Upper lobe of left lung (tissue), 6 donors: Measurements from ENCODE around the gene ARVCF. TPM values are rescaled to one million over a fixed set of nuclear protein-coding genes. Genes with fewer than 3 reads are reported as not detected.
A peak's percentile ranks its signal among the peaks of the same experiment; 100 is the strongest.
"Not testable (repeated sequence)": the region's sequence is repeated elsewhere in the genome, so short reads cannot be mapped to it uniquely, and the experiment has no call there.

Source experiments
- ATAC-seq, 2 donors: fragments of 200-7000 bp; cut with Tn5 transposase; one replicate each; pipeline ENCODE4 v1.9.1; 2022; ENCODE audit warnings: mild to moderate bottlenecking in 2 of 2, moderate library complexity in 2 of 2; ENCODE audit not compliant: low FRiP score in 2 of 2
- DNase-seq, 2 donors: peaks; one replicate each; pipeline ENCODE4 v3.0.0-alpha.2; 2019 to 2020
- H3K27ac ChIP-seq, 4 donors: fragments of 200-600 bp; sonication (generic); one replicate each; pipeline ENCODE4 v1.5.1; 2016 to 2019
- H3K27me3 ChIP-seq, 4 donors: fragments of 200-600 bp; sonication (generic); one replicate each; pipeline ENCODE4 v1.5.1; 2017 to 2019
- H3K36me3 ChIP-seq, 4 donors: fragments of 200-600 bp; sonication (generic); one replicate each; pipeline ENCODE4 v1.5.1; 2016 to 2019
- H3K4me1 ChIP-seq, 4 donors: fragments of 200-600 bp; sonication (generic); one replicate each; pipeline ENCODE4 v1.5.1; 2018 to 2019
- H3K4me3 ChIP-seq, 4 donors: fragments of 200-600 bp; sonication (generic); one replicate each; pipeline ENCODE4 v1.5.1; 2017 to 2019; ENCODE audit warnings: mild to moderate bottlenecking in 2 of 4, moderate library complexity in 1 of 4
- H3K9me3 ChIP-seq, 4 donors: fragments of 200-600 bp; sonication (generic); one replicate each; pipeline ENCODE4 v1.5.1; 2018 to 2019
- EP300 ChIP-seq, 4 donors: sonication (generic); formaldehyde crosslinking; IDR thresholded peaks; one replicate each; pipeline ENCODE4 v1.5.1; 2017; ENCODE audit warnings: antibody characterized with exemption in 4 of 4, control low read depth in 2 of 4
- POLR2A ChIP-seq, 4 donors: fragments of 450-650 bp; IDR thresholded peaks; one replicate each; pipeline ENCODE4 v1.5.1; 2016 to 2017; ENCODE audit warnings: antibody characterized with exemption in 4 of 4, mild to moderate bottlenecking in 2 of 4
- POLR2AphosphoS5 ChIP-seq, 2 donors: sonication (generic); formaldehyde crosslinking; IDR thresholded peaks; one replicate each; pipeline ENCODE4 v1.5.1; 2017; ENCODE audit warnings: antibody characterized with exemption in 2 of 2
- WGBS, 2 donors: methylation state at CpG; one replicate each; pipeline ENCODE4 v1.1.5; 2017 to 2018; 5-methylcytosine and 5-hydroxymethylcytosine counted together
- total RNA-seq, 6 donors: library from RNA; depleted of rRNA in 4 of 6; stranded (reverse); fragments of >200 nt in 4 of 6; gene quantifications; one replicate each; pipeline versions ENCODE4 v1.1.0 to v1.2.1, GENCODE V29; 2016 to 2021
- TF ChIP-seq, protein P1 (sequence below), 6 experiments: fragments of 450-650 bp in 4 of 6; fragments of 200-600 bp in 2 of 6; sonication (generic) in 2 of 6; IDR thresholded peaks; one replicate each; pipeline ENCODE4 v1.5.1; 2016 to 2019; ENCODE audit warnings: antibody characterized with exemption in 6 of 6
- donor health status: DM: no; HTN: no; CAD: no; lungs with moderate emphysema.
- donor health status: DM: no; HTN: yes; CAD: no; lungs with severe emphysema.

Gene ARVCF
- total RNA-seq, 6 donors from 2014 or later = 18.5 to 54.5 (median 22.8) TPM

DNA sequence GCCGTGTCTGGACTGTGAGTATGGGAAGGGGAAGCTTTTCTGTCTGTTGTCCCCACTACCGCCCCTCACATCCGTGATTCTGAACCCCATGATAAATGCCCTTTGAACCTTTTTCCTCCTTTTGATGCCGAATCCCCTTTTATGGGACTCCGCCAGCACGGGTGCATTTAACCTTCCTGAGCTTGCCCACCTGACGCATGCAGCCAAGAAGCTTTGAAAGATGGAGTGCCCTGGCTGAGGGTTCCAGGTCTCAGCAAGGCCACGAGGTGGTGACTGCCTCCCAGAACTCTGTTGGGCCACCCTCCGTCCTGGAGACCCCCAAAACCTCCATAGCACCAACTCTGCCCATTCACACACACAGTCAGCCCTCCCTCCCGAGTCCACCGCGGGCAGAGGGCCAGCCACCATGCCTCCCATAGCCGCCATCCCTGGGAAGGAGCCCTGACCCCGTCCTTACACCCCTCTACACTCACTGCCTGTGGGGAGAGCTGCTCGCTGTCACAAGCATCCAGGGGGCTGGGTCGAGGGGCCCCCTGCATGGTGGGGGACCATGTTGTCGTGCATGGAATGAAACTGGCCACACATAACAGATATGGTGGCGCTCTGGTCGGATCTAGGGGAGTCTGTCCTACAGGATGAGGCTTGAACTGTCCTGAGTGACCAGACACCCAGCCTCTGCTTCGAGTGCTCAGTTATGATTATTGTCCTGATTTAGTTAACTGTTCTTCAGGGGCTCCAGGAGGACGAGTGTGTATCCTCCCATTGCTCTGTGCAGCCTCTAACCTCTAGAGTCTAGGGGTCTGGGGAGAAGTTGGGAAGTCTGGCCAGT is 75.9 kb downstream of the ARVCF start:
- Histone ChIP-seq H3K4me1 (peaks cover 28 to 63% (median 47%) of the 10 kb centered on the region in 4 donors), H3K27ac (peak overlapping the region; percentile 92 to 98 (median 96)), H3K27me3 (no peaks in the 10 kb centered on the region), H3K36me3 (no peaks in the 10 kb centered on the region), H3K4me3 (peak overlapping the region; percentile 58 to 89 (median 74)), H3K9me3 (no peaks in the 10 kb centered on the region)
- DNase-seq (peak in 1 of 2 donors; percentile 77), ATAC-seq (peak in 1 of 2 donors; percentile 24)
- TF ChIP-seq, protein P1, sequence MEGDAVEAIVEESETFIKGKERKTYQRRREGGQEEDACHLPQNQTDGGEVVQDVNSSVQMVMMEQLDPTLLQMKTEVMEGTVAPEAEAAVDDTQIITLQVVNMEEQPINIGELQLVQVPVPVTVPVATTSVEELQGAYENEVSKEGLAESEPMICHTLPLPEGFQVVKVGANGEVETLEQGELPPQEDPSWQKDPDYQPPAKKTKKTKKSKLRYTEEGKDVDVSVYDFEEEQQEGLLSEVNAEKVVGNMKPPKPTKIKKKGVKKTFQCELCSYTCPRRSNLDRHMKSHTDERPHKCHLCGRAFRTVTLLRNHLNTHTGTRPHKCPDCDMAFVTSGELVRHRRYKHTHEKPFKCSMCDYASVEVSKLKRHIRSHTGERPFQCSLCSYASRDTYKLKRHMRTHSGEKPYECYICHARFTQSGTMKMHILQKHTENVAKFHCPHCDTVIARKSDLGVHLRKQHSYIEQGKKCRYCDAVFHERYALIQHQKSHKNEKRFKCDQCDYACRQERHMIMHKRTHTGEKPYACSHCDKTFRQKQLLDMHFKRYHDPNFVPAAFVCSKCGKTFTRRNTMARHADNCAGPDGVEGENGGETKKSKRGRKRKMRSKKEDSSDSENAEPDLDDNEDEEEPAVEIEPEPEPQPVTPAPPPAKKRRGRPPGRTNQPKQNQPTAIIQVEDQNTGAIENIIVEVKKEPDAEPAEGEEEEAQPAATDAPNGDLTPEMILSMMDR (IDR thresholded peaks at IDR 0.05) = no peak
- no peak for TF ChIP-seq EP300 (IDR thresholded peaks at IDR 0.05)
- no peak for TF ChIP-seq POLR2A (IDR thresholded peaks at IDR 0.05)
- TF ChIP-seq POLR2AphosphoS5 (IDR thresholded peaks at IDR 0.05) = no peak
- 74 to 75% methylated on average over 18 to 21 of the region's 21 CpGs for WGBS, 2 donors

DNA sequence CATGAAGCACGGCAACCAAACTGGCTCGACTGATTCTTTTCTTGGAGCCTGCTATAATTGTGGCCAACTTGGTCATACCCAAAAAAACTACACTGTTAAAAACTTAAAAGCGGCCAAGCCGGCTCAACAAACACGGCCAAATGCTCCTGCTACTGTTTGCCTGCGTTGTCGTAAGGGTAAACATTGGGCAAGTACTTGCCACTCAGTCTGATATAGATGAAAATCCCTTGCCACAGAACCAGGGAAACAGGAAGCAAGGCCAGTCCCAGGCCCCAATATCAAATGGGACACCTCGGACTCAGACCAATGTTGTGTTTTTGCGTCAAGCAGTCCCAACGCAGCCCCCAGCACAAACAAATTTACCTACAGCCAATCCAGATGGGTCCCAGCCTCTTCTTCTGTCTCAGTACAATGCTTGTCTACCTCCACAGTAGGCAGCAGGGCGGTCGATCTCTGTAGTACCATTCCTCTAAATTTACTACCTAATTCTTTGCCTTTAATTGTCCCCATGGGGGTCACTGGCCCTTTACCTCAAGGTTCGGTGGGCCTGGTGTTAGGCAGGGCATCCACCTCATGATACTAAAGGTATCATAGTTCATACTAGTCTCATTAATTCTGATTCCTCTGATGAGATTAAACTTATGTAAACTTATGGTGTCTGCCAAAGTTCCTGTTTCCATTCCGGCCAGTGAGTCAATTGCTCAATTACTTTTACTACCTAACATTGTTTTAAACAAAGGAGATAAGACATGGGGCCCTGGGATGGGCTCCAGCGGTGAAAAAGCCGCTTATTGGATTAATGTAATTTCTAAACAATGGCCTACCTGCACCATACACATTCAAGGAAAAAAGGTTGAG is 78.8 kb downstream of the ARVCF start:
- 59 to 64% methylated on average over 16 of the region's 16 CpGs for WGBS, 2 donors
- peak overlapping the region; percentile 69 to 79 (median 76) for H3K27ac ChIP-seq
- no peaks in the 10 kb centered on the region for H3K36me3 ChIP-seq
- DNase-seq = peak in 1 of 2 donors; percentile 70
- TF ChIP-seq EP300 (IDR thresholded peaks at IDR 0.05) (no peak), POLR2A (IDR thresholded peaks at IDR 0.05) (peak in 1 of 4 donors; percentile 32)
- ATAC-seq = no peak
- no peaks in the 10 kb centered on the region for H3K9me3 ChIP-seq
- H3K4me3 ChIP-seq = peak overlapping the region in 1 of 4 donors; percentile 3
- no peaks in the 10 kb centered on the region for H3K27me3 ChIP-seq
- H3K4me1 ChIP-seq = peaks cover 17 to 59% (median 39%) of the 10 kb centered on the region in 4 donors

DNA sequence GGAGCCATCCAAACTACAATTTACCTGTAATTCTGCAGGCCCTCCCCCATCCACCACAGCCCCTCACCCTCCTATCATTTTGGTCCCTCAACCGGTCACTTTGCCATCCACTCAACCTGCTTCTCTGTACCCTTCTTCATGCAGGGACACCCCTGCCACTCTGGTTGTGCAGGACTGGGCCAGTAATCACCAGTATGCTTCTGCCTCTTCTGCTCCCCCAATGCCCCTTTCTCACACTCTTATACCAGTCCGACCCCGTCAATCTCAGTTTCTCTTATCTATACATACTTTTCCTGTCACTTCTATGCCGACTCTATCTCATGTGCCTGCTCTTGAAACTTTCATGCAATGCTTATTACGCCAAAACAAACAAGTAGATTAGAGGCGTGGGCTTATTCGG is 80.1 kb downstream of the ARVCF start:
- no peak for DNase-seq
- H3K27me3 ChIP-seq = no peaks in the 10 kb centered on the region
- H3K4me1 ChIP-seq = peaks cover 13 to 58% (median 33%) of the 10 kb centered on the region in 4 donors
- 74 to 87% methylated on average over 7 of the region's 7 CpGs for WGBS, 2 donors
- no peaks in the 10 kb centered on the region for H3K36me3 ChIP-seq
- no peaks in the 10 kb centered on the region for H3K9me3 ChIP-seq
- no peak overlapping the region for H3K4me3 ChIP-seq
- ATAC-seq = no peak
- peak overlapping the region in 1 of 4 donors; percentile 18 for H3K27ac ChIP-seq
- TF ChIP-seq POLR2AphosphoS5 (IDR thresholded peaks at IDR 0.05) (no peak), POLR2A (IDR thresholded peaks at IDR 0.05) (no peak), EP300 (IDR thresholded peaks at IDR 0.05) (no peak)
- TF ChIP-seq, protein P1 (IDR thresholded peaks at IDR 0.05) = no peak

DNA sequence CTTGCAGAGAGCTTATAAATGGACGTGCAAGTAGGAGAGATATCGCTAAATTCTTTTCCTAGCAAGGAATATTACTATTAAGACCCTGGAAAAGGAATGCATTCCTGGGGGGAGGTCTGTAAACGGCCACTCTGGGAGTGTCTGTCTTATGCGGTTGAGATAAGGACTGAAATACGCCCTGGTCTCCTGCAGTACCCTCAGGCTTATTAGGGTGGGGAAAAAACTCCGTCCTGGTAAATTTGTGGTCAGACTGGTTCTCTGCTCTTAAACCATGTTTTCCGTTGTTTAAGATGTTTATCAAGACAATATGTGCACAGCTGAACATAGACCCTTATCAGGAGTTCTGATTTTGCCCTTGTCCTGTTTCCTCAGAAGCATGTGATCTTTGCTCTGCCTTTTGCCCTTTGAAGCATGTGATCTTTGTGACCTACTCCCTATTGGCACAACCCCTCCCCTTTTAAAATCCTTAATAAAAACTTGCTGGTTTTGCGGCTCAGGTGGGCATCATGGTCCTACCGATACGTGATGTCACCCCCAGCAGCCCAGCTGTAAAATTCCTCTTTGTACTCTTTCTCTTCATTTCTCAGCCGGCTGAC is 81.4 kb downstream of the ARVCF start:
- not testable (repeated sequence) for H3K9me3 ChIP-seq, H3K36me3 ChIP-seq, ATAC-seq, H3K4me3 ChIP-seq, H3K27me3 ChIP-seq, DNase-seq, H3K27ac ChIP-seq
- 79 to 82% methylated on average over 11 of the region's 11 CpGs for WGBS, 2 donors
- peaks cover 4 to 48% (median 25%) of the 10 kb centered on the region in 4 donors for H3K4me1 ChIP-seq

DNA sequence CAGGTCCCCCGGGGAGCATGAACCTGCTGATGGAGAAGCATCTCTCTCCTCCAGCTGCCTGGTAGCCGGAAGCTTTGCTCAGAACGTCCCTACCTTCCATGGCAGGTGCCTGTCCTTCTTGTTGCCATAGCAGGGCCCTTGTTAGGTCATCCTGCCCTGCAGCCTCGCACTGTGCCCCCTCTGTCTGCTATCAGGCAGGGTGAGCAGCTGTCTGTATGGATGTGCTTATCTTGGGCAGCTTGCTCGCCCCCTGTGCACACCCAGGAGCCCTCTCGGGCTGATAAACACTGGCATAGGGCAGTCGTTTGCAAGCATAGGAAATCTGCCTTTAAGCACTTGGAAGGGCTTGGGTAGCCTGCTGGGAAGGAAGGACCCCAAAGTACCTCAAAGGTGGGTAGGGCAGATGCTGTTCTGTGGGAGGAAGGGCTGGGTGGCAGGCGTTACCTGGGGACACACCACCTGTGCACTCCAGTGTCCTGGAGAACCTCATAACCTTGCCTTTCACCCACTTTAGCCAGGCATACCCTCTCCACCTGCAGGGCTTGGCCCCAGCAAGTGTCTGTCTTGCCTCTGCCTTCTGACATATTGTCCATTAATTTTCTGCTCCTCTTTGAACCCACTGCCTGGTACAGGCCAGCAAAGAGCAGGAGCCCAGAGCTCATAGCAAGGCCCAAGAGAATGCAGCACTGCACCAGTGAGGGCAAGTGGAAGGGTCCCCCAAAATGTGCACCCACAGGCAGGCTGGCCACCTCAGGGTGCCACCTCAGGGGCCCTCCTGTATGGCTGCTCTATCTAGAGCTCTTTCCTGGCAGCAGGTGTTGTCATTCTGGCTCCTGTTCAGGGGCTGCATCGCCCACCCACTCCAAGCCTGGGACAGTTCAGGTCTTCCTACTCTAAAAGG is 83.0 kb downstream of the ARVCF start:
- no peak for DNase-seq
- Histone ChIP-seq H3K27me3 (no peaks in the 10 kb centered on the region), H3K36me3 (peaks cover 0 to 5% (median 0%) of the 10 kb centered on the region in 4 donors), H3K9me3 (no peaks in the 10 kb centered on the region), H3K27ac (peak overlapping the region in 1 of 4 donors; percentile 35), H3K4me3 (no peak overlapping the region), H3K4me1 (peaks cover 2 to 42% (median 20%) of the 10 kb centered on the region in 4 donors)
- WGBS, 2 donors = 82 to 89% methylated on average over 8 to 9 of the region's 9 CpGs
- no peak for ATAC-seq
- TF ChIP-seq, protein P1 (IDR thresholded peaks at IDR 0.05) = no peak
- TF ChIP-seq POLR2AphosphoS5 (IDR thresholded peaks at IDR 0.05) (no peak), EP300 (IDR thresholded peaks at IDR 0.05) (no peak), POLR2A (IDR thresholded peaks at IDR 0.05) (no peak)
